HL-60 (cell line): Measurements from ENCODE around the gene DOCK9.

ENCODE experiments used
- DNase-seq, 2 experiments: peaks; one replicate each; pipeline ENCODE4 v3.0.0-alpha.2; 2010 to 2020; ENCODE audit warnings: low read depth in 1 of 2, low spot score in 1 of 2
- H3K27ac ChIP-seq: fragments of 250-450 bp; sonication (Bioruptor Pico); replicated peaks from 2 replicates; pipeline ENCODE4 v1.5.1; 2020; ENCODE audit warnings: mild to moderate bottlenecking, moderate library complexity
- H3K27me3 ChIP-seq: fragments of 250-450 bp; sonication (Bioruptor Pico); 2 replicates; pipeline ENCODE4 v1.5.1; 2021; ENCODE audit warnings: mild to moderate bottlenecking, moderate library complexity; ENCODE audit not compliant: insufficient read depth, poor library complexity, severe bottlenecking
- H3K4me3 ChIP-seq: replicated peaks from 2 replicates; pipeline ENCODE4 v1.5.1; 2011; ENCODE audit warnings: mild to moderate bottlenecking, control low read depth, low read length; ENCODE audit not compliant: insufficient read depth
- CTCF ChIP-seq: IDR thresholded peaks from one replicate; pipeline ENCODE4 v1.5.1; 2011; ENCODE audit warnings: low read length, control low read depth, inconsistent platforms; ENCODE audit not compliant: insufficient read depth
- GABPA ChIP-seq: IDR thresholded peaks from 2 replicates; pipeline ENCODE4 v1.6.1; 2012; ENCODE audit warnings: low read depth
- POLR2AphosphoS5 ChIP-seq: IDR thresholded peaks from 2 replicates; pipeline ENCODE4 v1.6.1; 2012; ENCODE audit warnings: low read depth
- SPI1 ChIP-seq: IDR thresholded peaks from 2 replicates; pipeline ENCODE4 v1.6.1; 2012; ENCODE audit warnings: low read depth, mild to moderate bottlenecking, borderline replicate concordance
- TF ChIP-seq, protein P1 (sequence below): IDR thresholded peaks from 2 replicates; pipeline ENCODE4 v1.6.1; 2012; ENCODE audit warnings: low read depth; ENCODE audit not compliant: insufficient replicate concordance

DOCK9 gene

DNA sequence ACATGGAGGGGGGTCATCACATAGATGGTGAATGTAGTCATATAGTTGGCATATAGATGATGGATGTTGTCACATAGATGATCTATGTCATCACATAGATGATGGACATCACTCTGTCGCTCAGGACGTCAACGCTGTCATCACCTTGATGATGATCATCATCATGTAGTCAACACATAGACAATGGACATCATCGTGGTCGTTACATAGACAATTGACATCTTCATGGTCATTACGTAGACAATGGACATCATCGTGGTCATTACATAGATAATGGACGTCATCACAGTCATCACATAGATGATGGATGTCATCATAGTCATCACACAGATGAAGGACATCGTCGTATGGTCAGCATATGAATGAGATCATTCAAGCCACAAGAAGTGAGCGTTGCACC lies 196.8 kb downstream of the DOCK9 start:
- Histone ChIP-seq H3K4me3 (no peak overlapping the region), H3K27me3 (peaks cover 2% of the 10 kb centered on the region), H3K27ac (no peak overlapping the region)
- TF ChIP-seq CTCF (no peak), GABPA (no peak), SPI1 (no peak), POLR2AphosphoS5 (no peak)
- TF ChIP-seq, protein P1, sequence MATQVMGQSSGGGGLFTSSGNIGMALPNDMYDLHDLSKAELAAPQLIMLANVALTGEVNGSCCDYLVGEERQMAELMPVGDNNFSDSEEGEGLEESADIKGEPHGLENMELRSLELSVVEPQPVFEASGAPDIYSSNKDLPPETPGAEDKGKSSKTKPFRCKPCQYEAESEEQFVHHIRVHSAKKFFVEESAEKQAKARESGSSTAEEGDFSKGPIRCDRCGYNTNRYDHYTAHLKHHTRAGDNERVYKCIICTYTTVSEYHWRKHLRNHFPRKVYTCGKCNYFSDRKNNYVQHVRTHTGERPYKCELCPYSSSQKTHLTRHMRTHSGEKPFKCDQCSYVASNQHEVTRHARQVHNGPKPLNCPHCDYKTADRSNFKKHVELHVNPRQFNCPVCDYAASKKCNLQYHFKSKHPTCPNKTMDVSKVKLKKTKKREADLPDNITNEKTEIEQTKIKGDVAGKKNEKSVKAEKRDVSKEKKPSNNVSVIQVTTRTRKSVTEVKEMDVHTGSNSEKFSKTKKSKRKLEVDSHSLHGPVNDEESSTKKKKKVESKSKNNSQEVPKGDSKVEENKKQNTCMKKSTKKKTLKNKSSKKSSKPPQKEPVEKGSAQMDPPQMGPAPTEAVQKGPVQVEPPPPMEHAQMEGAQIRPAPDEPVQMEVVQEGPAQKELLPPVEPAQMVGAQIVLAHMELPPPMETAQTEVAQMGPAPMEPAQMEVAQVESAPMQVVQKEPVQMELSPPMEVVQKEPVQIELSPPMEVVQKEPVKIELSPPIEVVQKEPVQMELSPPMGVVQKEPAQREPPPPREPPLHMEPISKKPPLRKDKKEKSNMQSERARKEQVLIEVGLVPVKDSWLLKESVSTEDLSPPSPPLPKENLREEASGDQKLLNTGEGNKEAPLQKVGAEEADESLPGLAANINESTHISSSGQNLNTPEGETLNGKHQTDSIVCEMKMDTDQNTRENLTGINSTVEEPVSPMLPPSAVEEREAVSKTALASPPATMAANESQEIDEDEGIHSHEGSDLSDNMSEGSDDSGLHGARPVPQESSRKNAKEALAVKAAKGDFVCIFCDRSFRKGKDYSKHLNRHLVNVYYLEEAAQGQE: no peak
- no peak for DNase-seq

DNA sequence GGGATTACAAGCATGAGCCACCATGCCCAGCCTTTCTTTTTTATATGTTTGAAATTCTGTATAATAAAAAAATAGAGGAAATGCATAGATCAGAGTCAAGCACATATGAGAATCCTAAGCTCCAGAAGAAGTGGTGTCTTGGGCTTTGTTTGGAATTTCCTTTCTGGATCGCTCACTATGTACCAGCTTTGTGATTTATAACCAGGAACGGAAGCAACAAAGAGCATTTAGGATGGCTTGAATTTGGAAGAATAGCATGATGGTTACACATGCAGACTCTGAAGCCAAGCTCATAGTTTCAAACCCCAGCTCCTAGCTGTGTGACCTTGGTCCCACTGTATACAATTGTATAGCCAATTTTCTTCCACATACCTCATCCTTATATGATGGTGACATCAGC lies 197.4 kb downstream of the DOCK9 start:
- DNase-seq: no peak
- Histone ChIP-seq H3K27me3 (peaks cover 2% of the 10 kb centered on the region), H3K27ac (no peak overlapping the region), H3K4me3 (no peak overlapping the region)
- TF ChIP-seq, protein P1: no peak
- no peak for TF ChIP-seq GABPA
- no peak for TF ChIP-seq POLR2AphosphoS5
- TF ChIP-seq SPI1: no peak
- TF ChIP-seq CTCF: no peak

- H3K4me3 ChIP-seq: no peak overlapping the region
- no peak overlapping the region for H3K27ac ChIP-seq
- DNase-seq: no peak
- TF ChIP-seq POLR2AphosphoS5: no peak
- no peak for TF ChIP-seq CTCF
- TF ChIP-seq, protein P1: no peak
- no peak for TF ChIP-seq SPI1
- TF ChIP-seq GABPA: no peak
- peaks cover 2% of the 10 kb centered on the region for H3K27me3 ChIP-seq
Measured at GRCh38 chr13:98779695-98780094, 198.2 kb downstream of the DOCK9 start.
